HepG2 (cell line): ENCODE measurements around the gene RHO.

Experiments used
- CREM ChIP-seq, 2 experiments: sonication (generic) in 1 of 2; formaldehyde crosslinking in 1 of 2; IDR thresholded peaks; 2 replicates each; pipeline versions ENCODE4 v1.4.0 to v1.6.1; 2016 to 2020; ENCODE audit warnings: antibody characterized with exemption in 1 of 2, mild to moderate bottlenecking in 1 of 2, missing genetic modification reagents in 1 of 2
- CTCF ChIP-seq: sonication (generic); formaldehyde crosslinking; IDR thresholded peaks from 2 replicates; pipeline ENCODE4 v1.5.0; 2020; ENCODE audit warnings: mild to moderate bottlenecking, missing genetic modification reagents, moderate library complexity
- EP300 ChIP-seq, 3 experiments: sonication (generic) in 1 of 3; formaldehyde crosslinking in 1 of 3; IDR thresholded peaks; 2 replicates each; pipeline versions ENCODE4 v1.5.1 to v1.6.1; 2011 to 2020; ENCODE audit warnings: low read depth in 2 of 3, low read length in 2 of 3, borderline replicate concordance in 1 of 3, improper control_type of control experiment in 1 of 3, mild to moderate bottlenecking in 1 of 3, missing genetic modification reagents in 1 of 3, moderate library complexity in 1 of 3
- MXI1 ChIP-seq: IDR thresholded peaks from 3 replicates; pipeline ENCODE4 v1.6.1; 2012; ENCODE audit warnings: low read depth, low read length, inconsistent platforms, borderline replicate concordance
- PAX8 ChIP-seq: sonication (generic); formaldehyde crosslinking; IDR thresholded peaks from 2 replicates; pipeline ENCODE4 v1.8.0; 2022; ENCODE audit warnings: mild to moderate bottlenecking, missing genetic modification reagents, borderline replicate concordance
- USF2 ChIP-seq, 2 experiments: sonication (generic) in 1 of 2; formaldehyde crosslinking in 1 of 2; IDR thresholded peaks; 2 replicates each; pipeline versions ENCODE4 v1.5.1 to v1.6.1; 2011 to 2020; ENCODE audit warnings: borderline replicate concordance in 1 of 2, low read depth in 1 of 2, low read length in 1 of 2, mild to moderate bottlenecking in 1 of 2, missing genetic modification reagents in 1 of 2, moderate library complexity in 1 of 2
- ZFX ChIP-seq: sonication (generic); formaldehyde crosslinking; IDR thresholded peaks from 2 replicates; pipeline ENCODE4 v1.4.0; 2020; ENCODE audit warnings: mild to moderate bottlenecking, low read depth, missing genetic modification reagents, moderate library complexity

GRCh38 chr3:129501630-129502029 is 26.8 kb upstream of the RHO start:
- TF ChIP-seq CTCF (CRISPR knock-in tag) (no peak), PAX8 (CRISPR knock-in tag) (no peak), EP300 (IDR thresholded peaks at IDR 0.05; ENCODE audit: low read depth in 2 of 2, low read length in 2 of 2) (no peak), EP300 (CRISPR knock-in tag; IDR thresholded peaks at IDR 0.05; ENCODE audit: borderline replicate concordance) (no peak), ZFX (CRISPR knock-in tag) (no peak), MXI1 (no peak), USF2 (IDR thresholded peaks at IDR 0.05; ENCODE audit: low read depth, low read length) (no peak), USF2 (CRISPR knock-in tag; IDR thresholded peaks at IDR 0.05; ENCODE audit: borderline replicate concordance) (no peak), CREM (IDR thresholded peaks at IDR 0.05) (no peak), CREM (CRISPR knock-in tag; IDR thresholded peaks at IDR 0.05) (no peak)
